Measurements from ENCODE around the gene PROSER3. TPM values are rescaled to one million over a fixed set of nuclear protein-coding genes. Genes with fewer than 3 reads are reported as not detected.

The PROSER3 gene
- 39.5 and 45.1 TPM in 2 replicates for total RNA-seq

- DNase-seq (ENCODE audit: low spot score): peak; percentile 99
- intact Hi-C loops (cut with micrococcal nuclease): loop anchor here (1.0 to 5.0 kb wide), 8 partner anchors 10 to 211 kb away; partner anchors contain the start of genes ARHGAP33, COX6B1, LIN37 and TMEM147
- Mint-ChIP-seq H3K9me3 (no peaks in the 10 kb centered on the region), H3K4me3 (peak within 1 kb of the TSS; percentile 89), H3K36me3 (ENCODE audit: low read depth) (peaks cover 24% of the 10 kb centered on the region), H3K27ac (peak within 1 kb of the TSS; percentile 90), H3K4me1 (ENCODE audit: low read depth) (peaks cover 29% of the 10 kb centered on the region), H3K27me3 (ENCODE audit: insufficient read depth) (no peaks in the 10 kb centered on the region)
Observed at GRCh38 chr19:35757749-35758608, at the start of gene PROSER3. Gene PROSER3 (plus strand): TSS chr19:35758176. CDS start chr19:35758216, 40 bp downstream.

GRCh38 chr19:35708391-35708790 lies 49.6 kb upstream of the PROSER3 start:
- no peaks in the 10 kb centered on the region for H3K9me3 Mint-ChIP-seq
- H3K4me1 Mint-ChIP-seq (ENCODE audit: low read depth): peaks cover 30% of the 10 kb centered on the region
- no peak overlapping the region for H3K27ac Mint-ChIP-seq
- H3K27me3 Mint-ChIP-seq (ENCODE audit: insufficient read depth): no peaks in the 10 kb centered on the region
- peaks cover 2% of the 10 kb centered on the region for H3K36me3 Mint-ChIP-seq (ENCODE audit: low read depth)
- DNase-seq (ENCODE audit: low spot score): no peak
- no peak overlapping the region for H3K4me3 Mint-ChIP-seq
- intact Hi-C loops (cut with micrococcal nuclease): no loop called here

GRCh38 chr19:35710784-35711723 lies 46.9 kb upstream of the PROSER3 start:
- no peaks in the 10 kb centered on the region for H3K27me3 Mint-ChIP-seq (ENCODE audit: insufficient read depth)
- peaks cover 18% of the 10 kb centered on the region for H3K36me3 Mint-ChIP-seq (ENCODE audit: low read depth)
- H3K4me3 Mint-ChIP-seq: peak overlapping the region; percentile 63
- peak; percentile 63 for DNase-seq (ENCODE audit: low spot score)
- H3K27ac Mint-ChIP-seq: peak overlapping the region; percentile 95
- intact Hi-C loops (cut with micrococcal nuclease): loop anchor here (1.0 to 2.0 kb wide), 3 partner anchors 9 to 188 kb away; no protein-coding TSS in a partner anchor
- peaks cover 46% of the 10 kb centered on the region for H3K4me1 Mint-ChIP-seq (ENCODE audit: low read depth)
- no peaks in the 10 kb centered on the region for H3K9me3 Mint-ChIP-seq

DNA sequence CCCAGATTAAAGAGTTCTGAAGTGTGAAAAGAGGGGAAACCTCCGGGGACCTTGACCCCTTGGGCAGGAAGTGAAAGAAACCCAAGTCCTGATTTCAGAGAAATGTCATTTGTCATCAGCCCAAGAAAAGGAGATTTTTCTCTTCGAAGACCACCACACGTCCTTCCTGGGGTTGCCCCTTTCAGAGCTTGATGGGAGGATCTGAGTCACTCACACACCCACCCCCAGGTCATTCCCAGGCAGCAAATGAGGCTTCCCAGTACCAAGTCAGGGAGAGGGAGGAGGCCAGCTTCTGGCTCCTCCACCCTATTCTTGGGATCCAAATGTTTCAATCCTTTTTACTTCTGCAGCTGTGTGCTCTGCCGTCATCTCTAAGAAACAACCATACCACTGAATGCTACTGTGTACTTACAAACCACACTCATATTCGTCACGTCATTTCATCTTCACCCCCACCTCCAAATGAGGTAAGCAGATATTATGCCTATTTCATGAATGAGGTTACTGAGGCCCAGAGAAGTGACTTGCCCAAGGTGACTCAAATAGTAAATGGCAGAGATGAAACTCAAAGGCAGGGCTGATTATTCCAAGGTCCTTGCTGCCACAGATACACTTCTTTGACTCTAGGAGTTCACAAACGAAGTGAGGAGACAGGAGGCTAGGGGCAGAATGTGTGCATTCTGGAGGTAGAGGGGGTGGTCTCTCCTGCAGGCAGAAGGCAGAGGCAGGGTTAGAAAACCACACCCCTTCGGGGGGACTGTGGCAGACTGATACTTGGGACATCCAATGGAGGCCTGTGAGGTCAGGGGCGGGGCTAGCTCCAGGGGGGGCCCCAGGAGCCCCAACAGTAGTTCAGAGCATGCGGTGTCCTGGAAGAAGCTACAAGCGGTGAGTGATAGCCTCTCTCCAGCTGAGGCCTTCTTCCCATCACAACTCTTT lies 45.1 kb upstream of the PROSER3 start:
- peak overlapping the region; percentile 95 for H3K27ac Mint-ChIP-seq
- H3K9me3 Mint-ChIP-seq: no peaks in the 10 kb centered on the region
- peak overlapping the region; percentile 99 for H3K4me3 Mint-ChIP-seq
- no peaks in the 10 kb centered on the region for H3K27me3 Mint-ChIP-seq (ENCODE audit: insufficient read depth)
- intact Hi-C loops (cut with micrococcal nuclease): loop anchor here (1.0 kb wide), 1 partner anchor 218 kb away; no protein-coding TSS in a partner anchor
- peaks cover 25% of the 10 kb centered on the region for H3K36me3 Mint-ChIP-seq (ENCODE audit: low read depth)
- H3K4me1 Mint-ChIP-seq (ENCODE audit: low read depth): peaks cover 53% of the 10 kb centered on the region
- DNase-seq (ENCODE audit: low spot score): peak; percentile 64

DNA sequence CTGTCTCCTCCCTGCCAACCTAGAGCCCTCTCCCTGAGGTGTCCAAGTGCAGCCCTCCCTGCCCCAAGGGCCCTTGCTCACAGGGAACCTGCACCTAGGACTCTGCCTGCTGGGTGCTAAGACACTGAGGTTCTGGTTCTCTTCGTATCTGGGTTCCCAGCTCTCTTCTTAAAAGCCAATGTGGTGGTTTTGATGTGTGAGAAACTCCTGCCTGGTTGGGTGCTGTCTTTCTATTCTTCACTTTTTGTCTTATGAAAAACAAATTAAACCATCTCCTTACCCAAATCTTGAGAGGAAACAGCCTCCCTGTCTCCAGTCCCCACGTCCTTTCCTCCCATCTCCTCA lies 44.5 kb upstream of the PROSER3 start:
- Mint-ChIP-seq H3K27me3 (ENCODE audit: insufficient read depth) (no peaks in the 10 kb centered on the region), H3K36me3 (ENCODE audit: low read depth) (peaks cover 25% of the 10 kb centered on the region), H3K27ac (peak overlapping the region; percentile 95), H3K4me1 (ENCODE audit: low read depth) (peaks cover 53% of the 10 kb centered on the region), H3K9me3 (no peaks in the 10 kb centered on the region), H3K4me3 (peak overlapping the region; percentile 99)
- DNase-seq (ENCODE audit: low spot score): no peak
- intact Hi-C loops (cut with micrococcal nuclease): loop anchor here (1.0 kb wide), 1 partner anchor 218 kb away; no protein-coding TSS in a partner anchor

GRCh38 chr19:35713904-35714495 lies 44.0 kb upstream of the PROSER3 start:
- peaks cover 25% of the 10 kb centered on the region for H3K36me3 Mint-ChIP-seq (ENCODE audit: low read depth)
- intact Hi-C loops (cut with micrococcal nuclease): loop anchor here (1.0 kb wide), 1 partner anchor 217 kb away; no protein-coding TSS in a partner anchor
- peaks cover 57% of the 10 kb centered on the region for H3K4me1 Mint-ChIP-seq (ENCODE audit: low read depth)
- H3K9me3 Mint-ChIP-seq: no peaks in the 10 kb centered on the region
- peak overlapping the region; percentile 99 for H3K4me3 Mint-ChIP-seq
- peak overlapping the region; percentile 95 for H3K27ac Mint-ChIP-seq
- DNase-seq (ENCODE audit: low spot score): no peak
- H3K27me3 Mint-ChIP-seq (ENCODE audit: insufficient read depth): no peaks in the 10 kb centered on the region

DNA sequence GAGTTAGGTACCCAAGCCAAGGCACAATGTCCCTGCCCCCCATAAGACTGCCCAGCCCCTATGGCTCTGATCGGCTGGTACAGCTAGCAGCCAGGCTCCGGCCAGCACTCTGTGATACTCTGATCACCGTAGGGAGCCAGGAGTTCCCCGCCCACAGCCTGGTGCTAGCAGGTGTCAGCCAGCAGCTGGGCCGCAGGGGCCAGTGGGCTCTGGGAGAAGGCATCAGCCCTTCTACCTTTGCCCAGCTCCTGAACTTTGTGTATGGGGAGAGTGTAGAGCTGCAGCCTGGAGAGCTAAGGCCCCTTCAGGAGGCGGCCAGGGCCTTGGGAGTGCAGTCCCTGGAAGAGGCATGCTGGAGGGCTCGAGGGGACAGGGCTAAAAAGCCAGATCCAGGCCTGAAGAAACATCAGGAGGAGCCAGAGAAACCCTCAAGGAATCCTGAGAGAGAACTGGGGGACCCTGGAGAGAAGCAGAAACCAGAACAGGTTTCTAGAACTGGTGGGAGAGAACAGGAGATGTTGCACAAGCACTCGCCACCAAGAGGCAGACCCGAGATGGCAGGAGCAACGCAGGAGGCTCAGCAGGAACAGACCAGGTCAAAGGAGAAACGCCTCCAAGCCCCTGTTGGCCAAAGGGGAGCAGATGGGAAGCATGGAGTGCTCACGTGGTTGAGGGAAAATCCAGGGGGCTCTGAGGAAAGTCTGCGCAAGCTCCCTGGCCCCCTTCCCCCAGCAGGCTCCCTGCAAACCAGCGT lies 43.2 kb upstream of the PROSER3 start:
- Mint-ChIP-seq H3K36me3 (ENCODE audit: low read depth) (peaks cover 28% of the 10 kb centered on the region), H3K9me3 (no peaks in the 10 kb centered on the region), H3K4me1 (ENCODE audit: low read depth) (peaks cover 64% of the 10 kb centered on the region), H3K27me3 (ENCODE audit: insufficient read depth) (no peaks in the 10 kb centered on the region), H3K4me3 (peak overlapping the region; percentile 99), H3K27ac (peak overlapping the region; percentile 95)
- DNase-seq (ENCODE audit: low spot score): no peak
- intact Hi-C loops (cut with micrococcal nuclease): loop anchor here (5.0 kb wide), 2 partner anchors 167 to 298 kb away; partner anchors contain the start of genes ALKBH6 and TMEM147

DNA sequence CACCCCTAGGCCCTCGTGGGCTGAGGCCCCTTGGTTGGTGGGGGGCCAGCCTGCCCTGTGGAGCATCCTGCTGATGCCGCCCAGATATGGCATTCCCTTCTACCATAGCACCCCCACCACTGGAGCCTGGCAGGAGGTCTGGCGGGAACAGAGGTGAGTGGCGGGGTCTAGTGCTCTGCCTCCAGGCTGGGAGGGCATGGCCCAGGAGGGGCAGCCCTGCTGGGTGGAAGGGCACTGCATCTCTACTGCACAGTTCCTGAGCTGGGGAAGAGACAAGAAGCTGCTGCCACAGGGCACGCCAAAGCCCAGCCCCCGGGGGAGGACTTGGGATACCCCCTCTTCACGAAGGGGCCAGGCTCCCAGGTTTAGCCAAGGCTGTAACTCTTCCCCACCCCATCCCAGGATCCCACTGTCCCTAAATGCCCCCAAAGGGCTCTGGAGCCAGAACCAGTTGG lies 42.6 kb upstream of the PROSER3 start:
- no peak for DNase-seq (ENCODE audit: low spot score)
- intact Hi-C loops (cut with micrococcal nuclease): loop anchor here (5.0 kb wide), 2 partner anchors 168 to 297 kb away; partner anchors contain the start of genes ALKBH6 and TMEM147
- peak overlapping the region; percentile 98 for H3K27ac Mint-ChIP-seq
- peak overlapping the region; percentile 99 for H3K4me3 Mint-ChIP-seq
- peaks cover 31% of the 10 kb centered on the region for H3K36me3 Mint-ChIP-seq (ENCODE audit: low read depth)
- peaks cover 64% of the 10 kb centered on the region for H3K4me1 Mint-ChIP-seq (ENCODE audit: low read depth)
- no peaks in the 10 kb centered on the region for H3K27me3 Mint-ChIP-seq (ENCODE audit: insufficient read depth)
- no peaks in the 10 kb centered on the region for H3K9me3 Mint-ChIP-seq

DNA sequence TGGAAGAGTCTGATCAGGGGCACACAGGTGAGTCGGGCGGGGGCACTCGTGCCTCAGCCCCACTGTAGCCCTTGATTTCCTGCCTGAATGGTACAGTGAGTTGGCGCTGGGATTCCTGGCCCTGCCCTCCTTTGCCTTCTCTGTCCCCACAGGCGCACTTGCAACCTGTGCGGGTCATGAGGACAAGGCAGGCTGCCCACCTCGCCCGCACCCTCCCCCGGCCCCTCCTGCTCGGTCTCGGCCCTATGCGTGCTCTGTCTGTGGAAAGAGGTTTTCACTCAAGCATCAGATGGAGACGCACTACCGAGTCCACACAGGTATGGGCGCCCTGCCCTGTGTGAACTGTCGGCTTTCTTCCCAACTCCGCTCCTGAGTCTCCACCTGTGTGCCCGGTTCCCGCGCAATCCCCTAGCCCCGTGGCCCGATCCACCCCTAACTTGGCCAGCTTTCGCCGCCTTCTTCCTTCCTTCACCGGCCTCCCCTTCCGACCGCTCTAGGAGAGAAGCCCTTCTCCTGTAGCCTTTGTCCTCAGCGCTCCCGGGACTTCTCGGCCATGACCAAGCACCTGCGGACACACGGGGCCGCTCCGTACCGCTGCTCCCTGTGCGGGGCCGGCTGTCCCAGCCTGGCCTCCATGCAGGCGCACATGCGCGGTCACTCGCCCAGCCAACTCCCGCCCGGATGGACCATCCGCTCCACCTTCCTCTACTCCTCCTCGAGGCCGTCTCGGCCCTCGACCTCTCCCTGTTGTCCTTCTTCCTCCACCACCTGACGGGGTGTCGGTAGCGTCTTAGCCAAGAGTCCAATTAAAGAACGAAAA lies 41.8 kb upstream of the PROSER3 start:
- intact Hi-C loops (cut with micrococcal nuclease): loop anchor here (2.0 to 5.0 kb wide), 3 partner anchors 169 to 399 kb away; partner anchors contain the start of genes ALKBH6, POLR2I, TBCB and TMEM147
- Mint-ChIP-seq H3K4me3 (peak overlapping the region; percentile 99), H3K36me3 (ENCODE audit: low read depth) (peaks cover 33% of the 10 kb centered on the region), H3K27ac (peak overlapping the region; percentile 98), H3K9me3 (no peaks in the 10 kb centered on the region), H3K4me1 (ENCODE audit: low read depth) (peaks cover 56% of the 10 kb centered on the region), H3K27me3 (ENCODE audit: insufficient read depth) (no peaks in the 10 kb centered on the region)
- DNase-seq (ENCODE audit: low spot score): no peak

Data from activated T-helper 1 cell treated with anti-CD3 and anti-CD28 coated beads, Interleukin-12 subunit alpha, Interleukin-12 subunit beta, Interleukin-2, Interleukin-4 antibody, amounts not matched to agents 30 ng/mL and 10 ng/mL and 1 ng/mL, durations not matched to agents 14 hours and 24 hours and 36 hours (primary cell).